ENCODE measurements around the gene CDH13.

DNA sequence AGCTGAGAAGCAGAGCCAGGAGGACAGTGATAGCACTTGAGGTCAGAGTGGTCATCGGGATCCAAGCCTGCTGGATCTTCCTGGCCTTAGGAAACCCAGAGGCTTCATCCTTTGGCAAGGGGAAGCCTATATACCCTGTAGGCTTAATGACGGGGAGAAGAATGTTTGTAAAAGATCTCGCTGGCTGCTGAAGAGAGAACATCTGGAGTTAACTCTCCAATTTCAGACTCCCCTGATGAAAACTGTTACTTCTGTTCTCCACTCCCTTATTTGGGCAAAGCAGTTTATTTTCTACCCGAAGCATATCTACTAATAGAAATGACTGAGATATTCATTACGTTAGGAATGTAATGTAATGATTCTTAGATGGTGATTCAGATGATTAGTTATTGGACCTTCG, 487.0 kb downstream of the CDH13 start:
- TF ChIP-seq, protein P1, sequence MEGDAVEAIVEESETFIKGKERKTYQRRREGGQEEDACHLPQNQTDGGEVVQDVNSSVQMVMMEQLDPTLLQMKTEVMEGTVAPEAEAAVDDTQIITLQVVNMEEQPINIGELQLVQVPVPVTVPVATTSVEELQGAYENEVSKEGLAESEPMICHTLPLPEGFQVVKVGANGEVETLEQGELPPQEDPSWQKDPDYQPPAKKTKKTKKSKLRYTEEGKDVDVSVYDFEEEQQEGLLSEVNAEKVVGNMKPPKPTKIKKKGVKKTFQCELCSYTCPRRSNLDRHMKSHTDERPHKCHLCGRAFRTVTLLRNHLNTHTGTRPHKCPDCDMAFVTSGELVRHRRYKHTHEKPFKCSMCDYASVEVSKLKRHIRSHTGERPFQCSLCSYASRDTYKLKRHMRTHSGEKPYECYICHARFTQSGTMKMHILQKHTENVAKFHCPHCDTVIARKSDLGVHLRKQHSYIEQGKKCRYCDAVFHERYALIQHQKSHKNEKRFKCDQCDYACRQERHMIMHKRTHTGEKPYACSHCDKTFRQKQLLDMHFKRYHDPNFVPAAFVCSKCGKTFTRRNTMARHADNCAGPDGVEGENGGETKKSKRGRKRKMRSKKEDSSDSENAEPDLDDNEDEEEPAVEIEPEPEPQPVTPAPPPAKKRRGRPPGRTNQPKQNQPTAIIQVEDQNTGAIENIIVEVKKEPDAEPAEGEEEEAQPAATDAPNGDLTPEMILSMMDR (IDR thresholded peaks at IDR 0.05 in 4 of 5, conservative IDR thresholded peaks at IDR 0.05 in 1 of 5) = no peak
- TF ChIP-seq POLR2A (IDR thresholded peaks at IDR 0.05) = no peak
